DOHH2 (cell line): Measurements from ENCODE around the gene GFY.
"Not testable (repeated sequence)": the region's sequence is repeated elsewhere in the genome, so short reads cannot be mapped to it uniquely, and the experiment has no call there.

ENCODE experiments used
- H3F3A ChIP-seq: fragments of 200-600 bp; sonication (generic), shearing (Covaris generic); 2 replicates; pipeline ENCODE4 v1.6.0; 2016; ENCODE audit warnings: antibody characterized with exemption, mild to moderate bottlenecking; ENCODE audit not compliant: control insufficient read depth, insufficient read depth
- H3K27ac ChIP-seq: fragments of 200-600 bp; sonication (generic); 2 replicates; pipeline ENCODE4 v1.5.1; 2014; ENCODE audit warnings: low read depth, mild to moderate bottlenecking, low read length, moderate library complexity
- H3K27me3 ChIP-seq: fragments of 200-600 bp; sonication (generic); 2 replicates; pipeline ENCODE4 v1.6.1; 2014; ENCODE audit warnings: mild to moderate bottlenecking, low read length, mixed read lengths; ENCODE audit not compliant: control insufficient read depth
- H3K36me3 ChIP-seq: fragments of 200-600 bp; sonication (generic); 2 replicates; pipeline ENCODE4 v1.6.1; 2014; ENCODE audit warnings: mild to moderate bottlenecking, low read length, moderate library complexity, mixed read lengths; ENCODE audit not compliant: control insufficient read depth
- H3K4me1 ChIP-seq: fragments of 200-600 bp; sonication (generic); 2 replicates; pipeline ENCODE4 v1.6.1; 2014; ENCODE audit warnings: mild to moderate bottlenecking, low read length, mixed read lengths; ENCODE audit not compliant: control insufficient read depth
- H3K4me2 ChIP-seq: fragments of 200-600 bp; sonication (generic); 2 replicates; pipeline ENCODE4 v1.6.0; 2014; ENCODE audit warnings: mild to moderate bottlenecking, low read length, moderate library complexity
- H3K4me3 ChIP-seq: fragments of 200-600 bp; sonication (generic); 2 replicates; pipeline ENCODE4 v1.5.1; 2014; ENCODE audit warnings: mild to moderate bottlenecking, low read length, mixed read lengths
- H3K79me2 ChIP-seq: fragments of 200-600 bp; sonication (generic); 2 replicates; pipeline ENCODE4 v1.6.1; 2014; ENCODE audit warnings: mild to moderate bottlenecking, low read length, mixed read lengths; ENCODE audit not compliant: control insufficient read depth
- H3K9me2 ChIP-seq: fragments of 200-600 bp; sonication (generic); replicated peaks from 2 replicates; pipeline ENCODE4 v1.6.1; 2014; ENCODE audit warnings: mild to moderate bottlenecking, low read length, mixed read lengths; ENCODE audit not compliant: control insufficient read depth
- H3K9me3 ChIP-seq: fragments of 200-600 bp; sonication (generic); 2 replicates; pipeline ENCODE4 v1.6.1; 2014; ENCODE audit warnings: antibody characterized with exemption, low read length, mixed read lengths; ENCODE audit not compliant: control insufficient read depth, insufficient read depth
- H4K20me1 ChIP-seq: fragments of 200-600 bp; sonication (generic); 2 replicates; pipeline ENCODE4 v1.6.0; 2014; ENCODE audit warnings: low read depth, mild to moderate bottlenecking, antibody characterized with exemption, low read length, moderate library complexity; ENCODE audit not compliant: control insufficient read depth, insufficient read depth
- EZH2phosphoT487 ChIP-seq: fragments of 200-600 bp; sonication (generic); IDR thresholded peaks from 2 replicates; pipeline ENCODE4 v1.6.1; 2017; ENCODE audit warnings: borderline replicate concordance, mild to moderate bottlenecking, antibody characterized with exemption, low read length, moderate library complexity, mixed read lengths
- TF ChIP-seq, protein P1 (sequence below): fragments of 200-600 bp; sonication (generic); IDR thresholded peaks from one replicate; pipeline ENCODE4 v1.5.1; 2014; ENCODE audit warnings: antibody characterized with exemption, mild to moderate bottlenecking, low read depth, low read length; ENCODE audit not compliant: poor library complexity, severe bottlenecking

Gene GFY

DNA sequence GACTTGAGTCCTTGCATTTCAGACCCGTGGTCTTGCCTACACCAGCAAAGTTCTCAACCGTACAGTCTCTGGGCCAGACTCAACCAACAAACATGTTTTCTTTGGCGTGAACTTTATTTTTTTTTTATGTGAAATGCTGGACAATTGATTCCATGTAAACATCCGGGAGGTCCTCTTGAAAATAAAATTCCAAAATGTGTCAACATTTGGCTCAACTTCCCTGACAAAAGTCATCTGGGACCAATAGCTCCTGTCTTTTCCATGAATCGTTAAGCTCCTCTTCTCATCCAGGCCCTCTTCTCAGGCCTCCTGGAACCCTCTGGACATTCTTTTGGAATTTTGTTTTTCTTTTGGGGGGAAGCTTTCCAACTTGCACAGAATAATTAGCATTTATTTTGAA, 30.6 kb downstream of the GFY start:
- no peaks in the 10 kb centered on the region for H3K9me2 ChIP-seq
- no peaks in the 10 kb centered on the region for H3K27me3 ChIP-seq
- H3K4me2 ChIP-seq: no peak overlapping the region
- no peak overlapping the region for H3K27ac ChIP-seq
- TF ChIP-seq EZH2phosphoT487: no peak
- TF ChIP-seq, protein P1, sequence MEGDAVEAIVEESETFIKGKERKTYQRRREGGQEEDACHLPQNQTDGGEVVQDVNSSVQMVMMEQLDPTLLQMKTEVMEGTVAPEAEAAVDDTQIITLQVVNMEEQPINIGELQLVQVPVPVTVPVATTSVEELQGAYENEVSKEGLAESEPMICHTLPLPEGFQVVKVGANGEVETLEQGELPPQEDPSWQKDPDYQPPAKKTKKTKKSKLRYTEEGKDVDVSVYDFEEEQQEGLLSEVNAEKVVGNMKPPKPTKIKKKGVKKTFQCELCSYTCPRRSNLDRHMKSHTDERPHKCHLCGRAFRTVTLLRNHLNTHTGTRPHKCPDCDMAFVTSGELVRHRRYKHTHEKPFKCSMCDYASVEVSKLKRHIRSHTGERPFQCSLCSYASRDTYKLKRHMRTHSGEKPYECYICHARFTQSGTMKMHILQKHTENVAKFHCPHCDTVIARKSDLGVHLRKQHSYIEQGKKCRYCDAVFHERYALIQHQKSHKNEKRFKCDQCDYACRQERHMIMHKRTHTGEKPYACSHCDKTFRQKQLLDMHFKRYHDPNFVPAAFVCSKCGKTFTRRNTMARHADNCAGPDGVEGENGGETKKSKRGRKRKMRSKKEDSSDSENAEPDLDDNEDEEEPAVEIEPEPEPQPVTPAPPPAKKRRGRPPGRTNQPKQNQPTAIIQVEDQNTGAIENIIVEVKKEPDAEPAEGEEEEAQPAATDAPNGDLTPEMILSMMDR: no peak
- peaks cover 57% of the 10 kb centered on the region for H3K79me2 ChIP-seq
- H3F3A ChIP-seq: peaks cover 9% of the 10 kb centered on the region
- no peaks in the 10 kb centered on the region; the same call in 1 of the 2 replicates for H4K20me1 ChIP-seq
- H3K9me3 ChIP-seq: no peaks in the 10 kb centered on the region
- H3K4me1 ChIP-seq: peaks cover 16% of the 10 kb centered on the region
- H3K36me3 ChIP-seq: peaks cover 41% of the 10 kb centered on the region
- no peak overlapping the region for H3K4me3 ChIP-seq

- Histone ChIP-seq H3K36me3 (peaks cover 40% of the 10 kb centered on the region), H3K27ac (no peak overlapping the region), H3K9me2 (no peaks in the 10 kb centered on the region), H3K79me2 (peaks cover 52% of the 10 kb centered on the region), H3K4me2 (no peak overlapping the region), H4K20me1 (no peaks in the 10 kb centered on the region), H3F3A (peaks cover 8% of the 10 kb centered on the region), H3K4me1 (peaks cover 16% of the 10 kb centered on the region), H3K27me3 (no peaks in the 10 kb centered on the region), H3K9me3 (no peaks in the 10 kb centered on the region), H3K4me3 (no peak overlapping the region)
- TF ChIP-seq, protein P1: no peak
- TF ChIP-seq EZH2phosphoT487: no peak
Observed at GRCh38 chr19:49456326-49456725, 31.1 kb downstream of the GFY start.

DNA sequence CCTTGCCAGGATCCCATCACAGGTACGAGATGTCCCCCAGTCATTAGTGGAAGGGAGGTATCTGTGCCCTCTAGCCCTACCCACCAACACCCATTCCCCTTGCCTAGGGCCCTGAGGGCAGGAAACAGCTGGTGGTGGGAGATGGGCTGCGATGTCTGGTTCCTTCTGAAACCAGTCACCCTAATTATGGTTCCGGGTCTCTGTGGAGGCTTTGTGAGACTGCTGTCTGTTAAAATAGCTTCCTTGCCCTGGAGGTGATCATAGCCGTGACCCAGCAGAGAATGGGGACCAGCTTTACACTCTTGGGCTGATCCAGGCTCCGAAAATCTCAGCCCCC, 33.3 kb downstream of the GFY start:
- H3K4me3 ChIP-seq: no peak overlapping the region
- H3K27ac ChIP-seq: no peak overlapping the region
- TF ChIP-seq, protein P1: no peak
- TF ChIP-seq EZH2phosphoT487: no peak
- H3K79me2 ChIP-seq: peaks cover 41% of the 10 kb centered on the region
- H3F3A ChIP-seq: no peaks in the 10 kb centered on the region; the same call in 1 of the 2 replicates
- H3K4me2 ChIP-seq: no peak overlapping the region
- H3K9me3 ChIP-seq: no peaks in the 10 kb centered on the region
- no peaks in the 10 kb centered on the region for H4K20me1 ChIP-seq
- no peaks in the 10 kb centered on the region for H3K27me3 ChIP-seq
- no peaks in the 10 kb centered on the region for H3K9me2 ChIP-seq
- H3K36me3 ChIP-seq: peaks cover 37% of the 10 kb centered on the region
- peaks cover 9% of the 10 kb centered on the region for H3K4me1 ChIP-seq

GRCh38 chr19:49459388-49459787, 34.2 kb downstream of the GFY start:
- no peak overlapping the region for H3K4me2 ChIP-seq
- H3K4me3 ChIP-seq: no peak overlapping the region
- H3F3A ChIP-seq: no peaks in the 10 kb centered on the region
- peaks cover 4% of the 10 kb centered on the region for H3K4me1 ChIP-seq
- no peaks in the 10 kb centered on the region for H3K27me3 ChIP-seq
- peaks cover 37% of the 10 kb centered on the region for H3K36me3 ChIP-seq
- H3K79me2 ChIP-seq: peaks cover 32% of the 10 kb centered on the region
- H3K9me2 ChIP-seq: no peaks in the 10 kb centered on the region
- H3K27ac ChIP-seq: no peak overlapping the region
- no peaks in the 10 kb centered on the region for H4K20me1 ChIP-seq
- no peak for TF ChIP-seq EZH2phosphoT487
- TF ChIP-seq, protein P1: no peak
- H3K9me3 ChIP-seq: no peaks in the 10 kb centered on the region

- peaks cover 18% of the 10 kb centered on the region for H3K79me2 ChIP-seq
- H3K27me3 ChIP-seq, H3K9me2 ChIP-seq, H4K20me1 ChIP-seq, H3K4me2 ChIP-seq, H3F3A ChIP-seq, H3K9me3 ChIP-seq, H3K4me1 ChIP-seq, H3K27ac ChIP-seq, H3K4me3 ChIP-seq: not testable (repeated sequence)
- H3K36me3 ChIP-seq: peaks cover 49% of the 10 kb centered on the region
Observed at GRCh38 chr19:49461130-49461529, 35.9 kb downstream of the GFY start.
